Omental fat pad (tissue), 4 donors: ENCODE results near the gene PGA5. TPM values are rescaled to one million over a fixed set of nuclear protein-coding genes. Genes with fewer than 3 reads are reported as not detected.

Source experiments
- ATAC-seq: fragments of 150-250 bp; one replicate; pipeline ENCODE4 v1.9.1; 2016; ENCODE audit warnings: mild to moderate bottlenecking, moderate library complexity; ENCODE audit not compliant: low FRiP score
- DNase-seq: peaks from one replicate; pipeline ENCODE4 v3.0.0-alpha.2; 2019; ENCODE audit warnings: low spot score
- CTCF ChIP-seq, 3 donors: fragments of 450-650 bp; IDR thresholded peaks; one replicate each; pipeline ENCODE4 v1.5.1; 2016 to 2017; ENCODE audit warnings: antibody characterized with exemption in 3 of 3, mild to moderate bottlenecking in 3 of 3, moderate library complexity in 2 of 3
- total RNA-seq, 4 donors: library from RNA; depleted of rRNA; stranded (reverse); fragments of >200 nt; gene quantifications; one replicate each; pipeline ENCODE4 v1.1.0, GENCODE V29; 2016

Gene PGA5
- total RNA-seq, 4 donors from 2014 or later: 2.0 to 5.0 (median 4.3) TPM; not detected in 1

GRCh38 chr11:61297341-61297740 is 56.4 kb downstream of the PGA5 start:
- ATAC-seq: no peak
- no peak for TF ChIP-seq CTCF (IDR thresholded peaks at IDR 0.05)
- no peak for DNase-seq

GRCh38 chr11:61297746-61298145 is 56.8 kb downstream of the PGA5 start:
- peak; percentile 46 for ATAC-seq
- no peak for TF ChIP-seq CTCF (IDR thresholded peaks at IDR 0.05)
- no peak for DNase-seq

GRCh38 chr11:61298663-61299244 is 57.8 kb downstream of the PGA5 start:
- TF ChIP-seq CTCF (IDR thresholded peaks at IDR 0.05): no peak
- no peak for ATAC-seq

More at GRCh38 chr11:61298663-61299244, 57.8 kb downstream of the PGA5 start:
- no peak for DNase-seq

Other genes starting within 250 kb of the PGA5 start
- gene CD5, start 138.7 kb upstream of the PGA5 start, total RNA-seq: 1 to 10 TPM in 3 of 4 donors, under 1 TPM in 1; 0.37 to 5.4 (median 2.0) TPM
- 10 to 100 TPM in 3 of 4 donors, 1 to 10 TPM in 1; 9.3 to 17.5 (median 12.6) TPM for gene VPS37C, start 79.7 kb upstream of the PGA5 start, total RNA-seq
- 10 to 100 TPM in 2 of 4 donors, 1 to 10 TPM in 2; 2.5 to 96.7 (median 7.6) TPM for gene PGA3, start 37.7 kb upstream of the PGA5 start, total RNA-seq
- 10 to 100 TPM in 2 of 4 donors, 1 to 10 TPM in 2; 2.9 to 94.5 (median 13.5) TPM for gene PGA4, start 18.8 kb upstream of the PGA5 start, total RNA-seq
- 1 to 10 TPM in 3 of 4 donors, under 1 TPM in 1; 0.94 to 6.9 (median 4.6) TPM for gene VWCE, start 54.1 kb downstream of the PGA5 start, total RNA-seq
- 100 to 1,000 TPM; 127 to 182 (median 155) TPM for gene DDB1, start 91.9 kb downstream of the PGA5 start, total RNA-seq
- gene TKFC, start 92.1 kb downstream of the PGA5 start, total RNA-seq: 10 to 100 TPM; 16.0 to 24.5 (median 20.0) TPM
- gene CYB561A3, start 120.7 kb downstream of the PGA5 start, total RNA-seq: 10 to 100 TPM; 29.5 to 39.9 (median 34.6) TPM
- gene TMEM138, start 121.2 kb downstream of the PGA5 start, total RNA-seq: 10 to 100 TPM; 31.6 to 40.8 (median 38.1) TPM
- gene TMEM216, start 151.4 kb downstream of the PGA5 start, total RNA-seq: 10 to 100 TPM in 2 of 4 donors, 1 to 10 TPM in 2; 9.5 to 19.3 (median 11.8) TPM
- gene CPSF7, start 188.8 kb downstream of the PGA5 start, total RNA-seq: 10 to 100 TPM; 37.2 to 62.6 (median 49.4) TPM
- gene SDHAF2, start 188.9 kb downstream of the PGA5 start, total RNA-seq: 10 to 100 TPM; 48.6 to 59.0 (median 54.0) TPM